WTC11 (cell line): ENCODE results near the gene GPC1. TPM values are rescaled to one million over a fixed set of nuclear protein-coding genes. Genes with fewer than 3 reads are reported as not detected.

ENCODE experiments used
- ATAC-seq: fragments of 200-7000 bp; cut with Tn5 transposase; 2 replicates; pipeline ENCODE4 v1.10.0; 2021; ENCODE audit warnings: mild to moderate bottlenecking, moderate library complexity
- CTCF ChIA-PET: fragments of 300-600 bp; sonication (Branson Sonifier 250); formaldehyde crosslinking; loops from one replicate; lab custom pipeline; 2021; ENCODE audit warnings: antibody characterized with exemption; lab: Charles Lee
- POLR2A ChIA-PET: fragments of 350-600 bp; sonication (Branson Sonifier 250); formaldehyde crosslinking; loops from one replicate; lab custom pipeline; 2021; ENCODE audit warnings: antibody characterized with exemption; lab: Charles Lee
- DNase-seq: peaks from one replicate; pipeline ENCODE4 v3.0.0; 2021; ENCODE audit warnings: low spot score
- H3K27ac Mint-ChIP-seq: 2 replicates; pipeline ENCODE4 v1.8.0; 2021; ENCODE audit warnings: mixed read lengths
- H3K27me3 Mint-ChIP-seq: 2 replicates; pipeline ENCODE4 v1.8.0; 2021; ENCODE audit warnings: low read depth, mild to moderate bottlenecking, moderate library complexity, mixed read lengths
- H3K36me3 Mint-ChIP-seq: 2 replicates; pipeline ENCODE4 v1.8.0; 2021; ENCODE audit warnings: mixed read lengths
- H3K4me1 Mint-ChIP-seq: 2 replicates; pipeline ENCODE4 v1.8.0; 2022; ENCODE audit warnings: mixed read lengths
- H3K4me3 Mint-ChIP-seq: 2 replicates; pipeline ENCODE4 v1.8.0; 2021; ENCODE audit warnings: mild to moderate bottlenecking, moderate library complexity, mixed read lengths
- H3K9me3 Mint-ChIP-seq: 2 replicates; pipeline ENCODE4 v1.8.0; 2021; ENCODE audit warnings: mixed read lengths
- ATF2 ChIP-seq: sonication (generic); formaldehyde crosslinking; IDR thresholded peaks from 2 replicates; pipeline ENCODE4 v1.8.1; 2022; ENCODE audit warnings: low read depth, missing genetic modification reagents, borderline replicate concordance
- E2F1 ChIP-seq: sonication (generic); formaldehyde crosslinking; IDR thresholded peaks from 2 replicates; pipeline ENCODE4 v1.8.0; 2022; ENCODE audit warnings: mild to moderate bottlenecking, missing genetic modification reagents
- E2F4 ChIP-seq: sonication (generic); formaldehyde crosslinking; IDR thresholded peaks from 2 replicates; pipeline ENCODE4 v1.8.1; 2022; ENCODE audit warnings: low read depth, mild to moderate bottlenecking, moderate library complexity, missing genetic modification reagents, borderline replicate concordance
- ELF4 ChIP-seq: sonication (generic); formaldehyde crosslinking; IDR thresholded peaks from 2 replicates; pipeline ENCODE4 v1.8.1; 2022; ENCODE audit warnings: low read depth, mild to moderate bottlenecking, moderate library complexity, missing genetic modification reagents
- ETV6 ChIP-seq: sonication (generic); formaldehyde crosslinking; IDR thresholded peaks from 2 replicates; pipeline ENCODE4 v1.8.1; 2022; ENCODE audit warnings: mild to moderate bottlenecking, missing genetic modification reagents
- FOXJ3 ChIP-seq: sonication (generic); formaldehyde crosslinking; IDR thresholded peaks from 2 replicates; pipeline ENCODE4 v1.9.0; 2021; ENCODE audit warnings: missing genetic modification reagents, mild to moderate bottlenecking, borderline replicate concordance
- MXD4 ChIP-seq: fragments of 250-450 bp; sonication (Bioruptor Pico); IDR thresholded peaks from 2 replicates; pipeline ENCODE4 v1.8.0; 2021; ENCODE audit warnings: mild to moderate bottlenecking, moderate library complexity, borderline replicate concordance
- NFATC4 ChIP-seq: fragments of 250-450 bp; sonication (Bioruptor Pico); IDR thresholded peaks from 2 replicates; pipeline ENCODE4 v1.9.0; 2021; ENCODE audit warnings: mild to moderate bottlenecking
- NFYB ChIP-seq: sonication (generic); formaldehyde crosslinking; conservative IDR thresholded peaks from 2 replicates; pipeline ENCODE4 v1.8.0; 2022; ENCODE audit warnings: low read depth, missing genetic modification reagents
- PRRX2 ChIP-seq: fragments of 250-450 bp; sonication (Bioruptor Pico); IDR thresholded peaks from 2 replicates; pipeline ENCODE4 v1.8.0; 2021; ENCODE audit warnings: mild to moderate bottlenecking
- TEAD1 ChIP-seq: sonication (generic); formaldehyde crosslinking; IDR thresholded peaks from 2 replicates; pipeline ENCODE4 v1.8.0; 2022; ENCODE audit warnings: mild to moderate bottlenecking, missing genetic modification reagents
- TP53 ChIP-seq: sonication (generic); formaldehyde crosslinking; IDR thresholded peaks from 2 replicates; pipeline ENCODE4 v1.8.1; 2023; ENCODE audit warnings: mild to moderate bottlenecking, missing genetic modification reagents
- USF2 ChIP-seq: sonication (generic); formaldehyde crosslinking; IDR thresholded peaks from 2 replicates; pipeline ENCODE4 v1.8.1; 2023; ENCODE audit warnings: mild to moderate bottlenecking, missing genetic modification reagents, moderate library complexity
- ZNF121 ChIP-seq: sonication (generic); formaldehyde crosslinking; IDR thresholded peaks from 2 replicates; pipeline ENCODE4 v1.8.0; 2023; ENCODE audit warnings: missing genetic modification reagents
- ZNF219 ChIP-seq: sonication (generic); formaldehyde crosslinking; IDR thresholded peaks from 2 replicates; pipeline ENCODE4 v1.8.0; 2023; ENCODE audit warnings: missing genetic modification reagents, mild to moderate bottlenecking, borderline replicate concordance
- ZNF317 ChIP-seq: sonication (generic); formaldehyde crosslinking; IDR thresholded peaks from 2 replicates; pipeline ENCODE4 v1.8.1; 2023; ENCODE audit warnings: low read depth, mild to moderate bottlenecking, moderate library complexity, missing genetic modification reagents, borderline replicate concordance
- ZNF423 ChIP-seq: fragments of 250-450 bp; sonication (Bioruptor Pico); IDR thresholded peaks from 2 replicates; pipeline ENCODE4 v2.1.2; 2022; ENCODE audit warnings: mild to moderate bottlenecking, moderate library complexity
- ZNF671 ChIP-seq: fragments of 250-450 bp; sonication (Bioruptor Pico); IDR thresholded peaks from 2 replicates; pipeline ENCODE4 v1.8.0; 2021; ENCODE audit warnings: mild to moderate bottlenecking
- total RNA-seq: library from RNA; stranded (reverse); gene quantifications from 3 replicates; pipeline ENCODE4 v1.2.3, GENCODE V29; 2021
- TF ChIP-seq, protein P1 (sequence below): sonication (generic); formaldehyde crosslinking; IDR thresholded peaks from 2 replicates; pipeline ENCODE4 v1.8.1; 2022; ENCODE audit warnings: mild to moderate bottlenecking, moderate library complexity, missing genetic modification reagents
- TF ChIP-seq, protein P2 (sequence below): sonication (generic); formaldehyde crosslinking; conservative IDR thresholded peaks from 2 replicates; pipeline ENCODE4 v1.8.1; 2023; ENCODE audit warnings: mild to moderate bottlenecking, low read depth, missing genetic modification reagents, moderate library complexity
- TF ChIP-seq, protein P3 (sequence below): sonication (generic); formaldehyde crosslinking; IDR thresholded peaks from 2 replicates; pipeline ENCODE4 v1.8.0; 2022; ENCODE audit warnings: missing genetic modification reagents

Gene GPC1
- total RNA-seq, 1 experiment from 2014 or later: 41.5 TPM

DNA sequence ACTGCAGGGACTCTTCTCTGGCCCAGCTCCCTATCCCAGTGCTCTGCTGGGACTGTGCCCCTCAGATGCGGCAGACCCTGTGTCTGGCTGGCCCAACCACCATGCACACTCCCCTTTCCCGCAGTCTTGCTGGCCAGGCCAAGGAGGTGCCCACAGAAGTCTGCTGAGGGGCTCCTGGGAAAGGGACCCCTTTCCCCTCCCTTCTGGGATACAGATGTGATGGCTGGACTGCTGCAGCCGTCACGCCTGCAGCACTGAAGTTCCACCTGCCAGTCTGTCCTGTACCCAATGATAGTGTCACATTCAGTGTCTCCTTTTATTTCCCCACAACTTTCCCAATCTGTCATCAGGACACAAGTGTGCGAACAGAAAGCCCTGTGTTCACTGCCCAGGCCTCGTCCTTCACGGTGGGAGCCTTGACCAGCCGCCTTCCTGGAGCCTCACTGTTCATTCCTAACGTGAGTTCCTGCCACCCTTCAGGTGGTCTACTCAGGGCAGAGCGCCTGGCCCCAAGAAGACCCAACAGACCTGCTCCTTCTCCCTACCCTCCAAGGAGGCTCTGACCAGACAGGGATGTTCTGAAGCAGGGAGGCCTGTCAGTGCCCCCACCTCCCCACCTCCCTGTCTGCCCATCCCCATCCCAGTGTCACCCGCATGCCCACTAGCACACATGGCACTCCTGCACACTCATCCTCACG is 75.2 kb downstream of the GPC1 start:
- CTCF ChIA-PET: interaction anchor here (0.7 kb wide), 1 partner anchor 42 kb away, joined by 3 read pairs; no protein-coding TSS in a partner anchor
- no peak overlapping the region for H3K4me3 Mint-ChIP-seq
- TF ChIP-seq ZNF121 (no peak), ZNF219 (CRISPR knock-in tag) (no peak), MXD4 (CRISPR knock-in tag) (no peak), ZNF671 (CRISPR knock-in tag) (no peak), FOXJ3 (no peak), NFYB (CRISPR knock-in tag) (no peak), TP53 (no peak), E2F4 (CRISPR knock-in tag) (no peak), NFATC4 (CRISPR knock-in tag) (no peak)
- TF ChIP-seq, protein P1, sequence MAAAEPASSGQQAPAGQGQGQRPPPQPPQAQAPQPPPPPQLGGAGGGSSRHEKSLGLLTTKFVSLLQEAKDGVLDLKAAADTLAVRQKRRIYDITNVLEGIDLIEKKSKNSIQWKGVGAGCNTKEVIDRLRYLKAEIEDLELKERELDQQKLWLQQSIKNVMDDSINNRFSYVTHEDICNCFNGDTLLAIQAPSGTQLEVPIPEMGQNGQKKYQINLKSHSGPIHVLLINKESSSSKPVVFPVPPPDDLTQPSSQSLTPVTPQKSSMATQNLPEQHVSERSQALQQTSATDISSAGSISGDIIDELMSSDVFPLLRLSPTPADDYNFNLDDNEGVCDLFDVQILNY (CRISPR knock-in tag): no peak
- TF ChIP-seq, protein P2, sequence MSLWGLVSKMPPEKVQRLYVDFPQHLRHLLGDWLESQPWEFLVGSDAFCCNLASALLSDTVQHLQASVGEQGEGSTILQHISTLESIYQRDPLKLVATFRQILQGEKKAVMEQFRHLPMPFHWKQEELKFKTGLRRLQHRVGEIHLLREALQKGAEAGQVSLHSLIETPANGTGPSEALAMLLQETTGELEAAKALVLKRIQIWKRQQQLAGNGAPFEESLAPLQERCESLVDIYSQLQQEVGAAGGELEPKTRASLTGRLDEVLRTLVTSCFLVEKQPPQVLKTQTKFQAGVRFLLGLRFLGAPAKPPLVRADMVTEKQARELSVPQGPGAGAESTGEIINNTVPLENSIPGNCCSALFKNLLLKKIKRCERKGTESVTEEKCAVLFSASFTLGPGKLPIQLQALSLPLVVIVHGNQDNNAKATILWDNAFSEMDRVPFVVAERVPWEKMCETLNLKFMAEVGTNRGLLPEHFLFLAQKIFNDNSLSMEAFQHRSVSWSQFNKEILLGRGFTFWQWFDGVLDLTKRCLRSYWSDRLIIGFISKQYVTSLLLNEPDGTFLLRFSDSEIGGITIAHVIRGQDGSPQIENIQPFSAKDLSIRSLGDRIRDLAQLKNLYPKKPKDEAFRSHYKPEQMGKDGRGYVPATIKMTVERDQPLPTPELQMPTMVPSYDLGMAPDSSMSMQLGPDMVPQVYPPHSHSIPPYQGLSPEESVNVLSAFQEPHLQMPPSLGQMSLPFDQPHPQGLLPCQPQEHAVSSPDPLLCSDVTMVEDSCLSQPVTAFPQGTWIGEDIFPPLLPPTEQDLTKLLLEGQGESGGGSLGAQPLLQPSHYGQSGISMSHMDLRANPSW (CRISPR knock-in tag): no peak
- TF ChIP-seq, protein P3, sequence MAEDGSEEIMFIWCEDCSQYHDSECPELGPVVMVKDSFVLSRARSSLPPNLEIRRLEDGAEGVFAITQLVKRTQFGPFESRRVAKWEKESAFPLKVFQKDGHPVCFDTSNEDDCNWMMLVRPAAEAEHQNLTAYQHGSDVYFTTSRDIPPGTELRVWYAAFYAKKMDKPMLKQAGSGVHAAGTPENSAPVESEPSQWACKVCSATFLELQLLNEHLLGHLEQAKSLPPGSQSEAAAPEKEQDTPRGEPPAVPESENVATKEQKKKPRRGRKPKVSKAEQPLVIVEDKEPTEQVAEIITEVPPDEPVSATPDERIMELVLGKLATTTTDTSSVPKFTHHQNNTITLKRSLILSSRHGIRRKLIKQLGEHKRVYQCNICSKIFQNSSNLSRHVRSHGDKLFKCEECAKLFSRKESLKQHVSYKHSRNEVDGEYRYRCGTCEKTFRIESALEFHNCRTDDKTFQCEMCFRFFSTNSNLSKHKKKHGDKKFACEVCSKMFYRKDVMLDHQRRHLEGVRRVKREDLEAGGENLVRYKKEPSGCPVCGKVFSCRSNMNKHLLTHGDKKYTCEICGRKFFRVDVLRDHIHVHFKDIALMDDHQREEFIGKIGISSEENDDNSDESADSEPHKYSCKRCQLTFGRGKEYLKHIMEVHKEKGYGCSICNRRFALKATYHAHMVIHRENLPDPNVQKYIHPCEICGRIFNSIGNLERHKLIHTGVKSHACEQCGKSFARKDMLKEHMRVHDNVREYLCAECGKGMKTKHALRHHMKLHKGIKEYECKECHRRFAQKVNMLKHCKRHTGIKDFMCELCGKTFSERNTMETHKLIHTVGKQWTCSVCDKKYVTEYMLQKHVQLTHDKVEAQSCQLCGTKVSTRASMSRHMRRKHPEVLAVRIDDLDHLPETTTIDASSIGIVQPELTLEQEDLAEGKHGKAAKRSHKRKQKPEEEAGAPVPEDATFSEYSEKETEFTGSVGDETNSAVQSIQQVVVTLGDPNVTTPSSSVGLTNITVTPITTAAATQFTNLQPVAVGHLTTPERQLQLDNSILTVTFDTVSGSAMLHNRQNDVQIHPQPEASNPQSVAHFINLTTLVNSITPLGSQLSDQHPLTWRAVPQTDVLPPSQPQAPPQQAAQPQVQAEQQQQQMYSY (CRISPR knock-in tag): no peak
- TF ChIP-seq, all 79 proteins: peak for 0
- H3K9me3 Mint-ChIP-seq: no peaks in the 10 kb centered on the region
- no peaks in the 10 kb centered on the region for H3K27me3 Mint-ChIP-seq
- no peak overlapping the region for H3K27ac Mint-ChIP-seq
- DNase-seq (no peak), ATAC-seq (no peak)
- POLR2A ChIA-PET: no interaction called here
- H3K4me1 Mint-ChIP-seq: no peaks in the 10 kb centered on the region
- H3K36me3 Mint-ChIP-seq: no peaks in the 10 kb centered on the region

- ChIA-PET CTCF (interaction anchor here (1.4 to 2.7 kb wide), 2 partner anchors 45 to 53 kb away, joined by 4 to 24 read pairs; partner anchors contain the start of gene ANKMY1), POLR2A (no interaction called here)
- ATAC-seq (no peak), DNase-seq (no peak)
- Mint-ChIP-seq H3K9me3 (no peaks in the 10 kb centered on the region), H3K27ac (no peak overlapping the region), H3K4me1 (no peaks in the 10 kb centered on the region), H3K4me3 (no peak overlapping the region), H3K27me3 (peaks cover 2% of the 10 kb centered on the region), H3K36me3 (no peaks in the 10 kb centered on the region)
- TF ChIP-seq ZNF317: no peak
- TF ChIP-seq ATF2 (CRISPR knock-in tag): no peak
- TF ChIP-seq ELF4 (CRISPR knock-in tag): no peak
- TF ChIP-seq TEAD1: no peak
- TF ChIP-seq E2F1: no peak
- no peak for TF ChIP-seq PRRX2 (CRISPR knock-in tag)
- no peak for TF ChIP-seq ZNF423 (CRISPR knock-in tag)
- TF ChIP-seq ETV6 (CRISPR knock-in tag): no peak
- no peak for TF ChIP-seq USF2 (CRISPR knock-in tag)
These were observed 76.1 kb downstream of the GPC1 start for GRCh38 chr2:240511351-240512108.
